Panc1 (cell line): ENCODE data around the gene ACP3.
"Not testable (repeated sequence)": the region's sequence is repeated elsewhere in the genome, so short reads cannot be mapped to it uniquely, and the experiment has no call there.

Experiments used
- POLR2AphosphoS5 ChIP-seq: IDR thresholded peaks from 2 replicates; pipeline ENCODE4 v1.6.1; 2012; ENCODE audit warnings: mild to moderate bottlenecking, low read depth, low read length, moderate library complexity
- TF ChIP-seq, protein P1 (sequence below): fragments of 450-650 bp; IDR thresholded peaks from 2 replicates; pipeline ENCODE4 v1.5.1; 2017; ENCODE audit warnings: mild to moderate bottlenecking

DNA sequence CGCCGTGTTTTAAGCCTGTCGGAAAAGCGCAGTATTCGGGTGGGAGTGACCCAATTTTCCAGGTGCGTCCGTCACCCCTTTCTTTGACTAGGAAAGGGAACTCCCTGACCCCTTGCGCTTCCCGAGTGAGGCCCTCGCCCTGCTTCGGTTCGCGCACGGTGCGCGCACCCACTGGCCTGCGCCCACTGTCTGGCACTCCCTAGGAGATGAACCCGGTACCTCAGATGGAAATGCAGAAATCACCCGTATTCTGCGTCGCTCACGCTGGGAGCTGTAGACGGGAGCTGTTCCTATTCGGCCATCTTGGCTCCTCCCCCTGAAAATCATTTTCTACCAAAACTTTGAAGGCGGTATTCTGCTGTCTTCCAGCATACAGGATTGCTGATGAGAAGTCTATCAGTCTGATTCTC is 59.7 kb downstream of the ACP3 start:
- TF ChIP-seq, protein P1, sequence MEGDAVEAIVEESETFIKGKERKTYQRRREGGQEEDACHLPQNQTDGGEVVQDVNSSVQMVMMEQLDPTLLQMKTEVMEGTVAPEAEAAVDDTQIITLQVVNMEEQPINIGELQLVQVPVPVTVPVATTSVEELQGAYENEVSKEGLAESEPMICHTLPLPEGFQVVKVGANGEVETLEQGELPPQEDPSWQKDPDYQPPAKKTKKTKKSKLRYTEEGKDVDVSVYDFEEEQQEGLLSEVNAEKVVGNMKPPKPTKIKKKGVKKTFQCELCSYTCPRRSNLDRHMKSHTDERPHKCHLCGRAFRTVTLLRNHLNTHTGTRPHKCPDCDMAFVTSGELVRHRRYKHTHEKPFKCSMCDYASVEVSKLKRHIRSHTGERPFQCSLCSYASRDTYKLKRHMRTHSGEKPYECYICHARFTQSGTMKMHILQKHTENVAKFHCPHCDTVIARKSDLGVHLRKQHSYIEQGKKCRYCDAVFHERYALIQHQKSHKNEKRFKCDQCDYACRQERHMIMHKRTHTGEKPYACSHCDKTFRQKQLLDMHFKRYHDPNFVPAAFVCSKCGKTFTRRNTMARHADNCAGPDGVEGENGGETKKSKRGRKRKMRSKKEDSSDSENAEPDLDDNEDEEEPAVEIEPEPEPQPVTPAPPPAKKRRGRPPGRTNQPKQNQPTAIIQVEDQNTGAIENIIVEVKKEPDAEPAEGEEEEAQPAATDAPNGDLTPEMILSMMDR = not testable (repeated sequence)
- TF ChIP-seq POLR2AphosphoS5 = not testable (repeated sequence)
